OCI-M1 (cell line): Measurements from ENCODE around the gene TBC1D12.
"Not testable (repeated sequence)": the region's sequence is repeated elsewhere in the genome, so short reads cannot be mapped to it uniquely, and the experiment has no call there.

Source experiments
- DNase-seq: peaks from one replicate; lab custom pipeline; 2025; lab: John Stamatoyannopoulos, UW

Gene TBC1D12

DNA sequence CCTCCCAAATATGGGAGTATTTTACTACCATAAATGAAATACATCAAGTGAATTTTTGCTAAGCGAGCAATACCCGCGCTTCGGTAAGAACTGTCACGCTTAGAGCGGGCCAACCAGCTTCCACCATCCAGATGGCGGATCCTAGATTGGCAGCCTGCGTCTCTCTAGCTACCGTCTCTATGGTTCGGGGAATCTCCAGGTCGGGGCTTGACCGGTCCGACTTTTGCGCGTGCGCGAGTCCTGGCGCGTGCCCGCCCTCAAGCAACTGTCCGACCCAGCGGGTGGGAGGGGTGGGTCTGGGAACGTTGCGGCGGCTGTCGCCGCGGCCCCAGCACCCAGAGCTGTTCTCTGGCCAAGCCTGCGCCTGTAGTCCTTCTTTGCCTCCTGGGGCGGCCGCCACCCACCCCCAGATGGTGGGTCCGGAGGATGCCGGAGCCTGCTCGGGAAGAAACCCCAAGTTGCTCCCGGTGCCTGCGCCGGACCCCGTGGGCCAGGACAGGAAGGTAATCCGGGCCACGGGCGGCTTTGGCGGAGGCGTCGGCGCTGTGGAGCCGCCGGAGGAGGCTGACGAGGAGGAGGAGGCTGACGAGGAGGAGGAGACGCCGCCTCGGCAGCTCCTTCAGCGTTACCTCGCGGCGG, at the start of gene TBC1D12:
Gene TBC1D12, plus strand, starts transcription at position 338 of the 639 bp plus-strand sequence. Its CDS starts 73 bp downstream, at position 411.
- peak; percentile 99 for DNase-seq

DNA sequence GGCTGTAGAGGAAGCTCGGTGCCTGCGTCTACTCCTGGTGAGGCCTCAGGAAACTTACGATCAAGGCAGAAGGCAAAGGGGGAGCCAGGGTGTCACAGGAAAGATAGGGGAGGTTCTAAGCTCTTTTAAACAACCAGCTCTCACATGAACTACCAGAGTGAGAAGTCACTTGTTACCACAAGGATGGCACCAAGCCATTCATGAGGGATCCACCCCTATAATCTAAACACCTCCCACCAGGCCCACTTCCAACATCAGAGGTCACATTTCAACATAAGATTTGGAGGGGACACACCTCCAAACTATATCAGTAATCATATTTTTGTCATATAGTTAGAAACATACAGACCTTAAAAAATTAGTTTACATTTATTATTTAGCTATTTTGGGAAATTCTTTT, 49.0 kb upstream of the TBC1D12 start:
- DNase-seq = no peak

DNA sequence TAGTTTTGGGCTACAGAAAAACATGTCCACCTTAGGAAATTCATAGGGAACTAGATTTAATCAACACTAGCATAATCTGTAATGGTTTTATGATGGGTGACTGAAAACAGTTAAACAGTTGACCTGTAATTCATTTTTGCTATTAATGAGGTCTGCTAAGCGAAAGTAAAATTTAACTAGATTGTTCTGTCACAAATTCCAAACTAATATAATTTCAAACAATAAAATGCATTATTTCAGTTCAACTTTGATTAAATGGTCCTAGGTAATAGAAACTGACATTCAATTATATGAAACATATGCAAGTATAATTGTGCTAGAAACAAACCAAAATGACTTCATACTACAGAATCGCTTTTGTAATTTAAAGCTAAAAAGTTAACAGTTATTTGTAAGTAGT, 46.5 kb upstream of the TBC1D12 start:
- no peak for DNase-seq

- DNase-seq = no peak
These were observed 45.1 kb upstream of the TBC1D12 start for GRCh38 chr10:94357193-94357592.

DNA sequence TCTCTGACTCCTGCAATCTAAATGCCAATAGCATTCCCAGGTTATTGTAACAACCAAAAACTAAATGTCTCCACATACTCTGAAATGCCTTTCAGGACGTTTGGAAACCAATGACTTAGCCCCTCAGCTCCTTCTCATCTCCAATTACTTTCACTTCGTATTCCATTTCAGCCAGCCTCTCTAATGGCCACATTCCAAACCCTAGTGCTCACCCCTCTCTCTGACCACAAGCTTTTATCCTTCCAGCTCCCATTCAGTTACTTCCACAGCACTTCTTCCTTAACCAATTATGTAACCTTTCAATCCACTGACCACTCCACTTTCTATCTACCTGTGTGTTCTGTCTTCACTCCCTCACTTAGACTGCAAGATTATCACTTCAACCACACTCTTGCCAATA, 43.9 kb upstream of the TBC1D12 start:
- DNase-seq = no peak

GRCh38 chr10:94361171-94361794, 41.1 kb upstream of the TBC1D12 start:
- peak; percentile 63 for DNase-seq

DNA sequence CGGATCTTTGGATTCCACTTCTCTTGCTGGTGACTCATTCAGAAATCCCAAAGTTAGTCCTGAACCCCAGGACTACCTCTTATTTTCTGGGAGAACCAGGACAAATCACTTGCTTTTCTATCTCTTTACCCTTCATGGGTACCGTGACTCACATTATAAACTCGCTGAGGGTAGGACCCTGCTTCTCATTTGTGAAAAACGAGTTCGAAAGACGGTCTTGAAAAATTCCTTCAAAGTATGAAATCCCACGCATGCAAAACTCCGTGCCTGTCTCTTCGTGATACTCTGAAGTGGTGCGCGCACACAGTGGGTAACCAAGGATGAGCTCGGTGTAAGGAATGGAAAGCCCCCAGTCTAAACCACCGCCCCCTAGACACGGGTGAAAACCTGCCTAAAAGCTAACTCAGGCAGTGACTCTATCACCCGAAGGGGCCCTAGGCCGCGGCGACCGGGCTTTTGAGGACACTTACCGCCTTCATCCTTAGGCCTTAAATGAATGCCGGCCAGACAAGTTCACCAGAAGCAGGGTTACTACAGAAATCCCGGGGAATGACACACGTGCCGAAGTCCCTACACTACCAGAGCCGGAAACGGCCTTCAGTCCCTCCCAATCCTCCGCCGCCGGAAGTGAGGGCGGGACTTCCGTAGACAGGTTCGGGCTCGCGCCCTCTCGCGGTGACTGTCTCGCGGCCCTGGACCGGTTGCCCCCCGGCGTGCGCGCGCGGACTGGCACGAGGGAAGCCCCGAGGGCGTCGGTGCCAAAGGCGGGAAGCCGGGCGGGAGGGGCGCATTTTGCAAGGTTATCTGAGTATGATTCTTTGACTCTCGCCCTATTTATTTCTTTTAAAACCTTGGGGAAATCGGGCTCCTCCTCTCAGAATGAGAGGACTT, 39.7 kb upstream of the TBC1D12 start, which contains the start of gene NOC3L:
Gene NOC3L, minus strand, starts transcription at position 580 of the 891 bp plus-strand sequence. Its CDS starts 101 bp downstream, at position 479.
- DNase-seq = peak; percentile 98

GRCh38 chr10:94363251-94363565, 39.1 kb upstream of the TBC1D12 start:
- DNase-seq = no peak

DNA sequence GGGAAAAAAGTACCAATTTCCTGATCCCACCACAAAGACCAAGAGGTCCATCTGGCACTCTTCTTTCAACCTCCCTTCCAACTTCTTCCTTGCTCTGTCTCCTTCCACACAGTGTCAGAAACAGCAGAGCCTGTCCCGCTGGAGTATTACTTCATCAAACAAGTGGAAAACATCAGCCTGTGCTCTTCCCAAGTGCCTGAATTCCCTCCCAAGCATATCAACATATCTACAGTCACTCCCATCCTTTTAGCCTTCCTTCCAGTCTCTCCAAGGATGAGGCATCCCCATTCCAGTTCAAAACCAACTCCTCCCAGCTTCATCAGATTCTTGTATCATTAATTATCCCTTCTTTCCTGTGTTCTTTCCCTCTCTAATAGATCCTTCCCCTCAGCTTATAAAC, 37.9 kb upstream of the TBC1D12 start:
- DNase-seq = no peak

GRCh38 chr10:94366382-94366781, 36.0 kb upstream of the TBC1D12 start:
- DNase-seq = no peak

GRCh38 chr10:94370501-94370900, 31.8 kb upstream of the TBC1D12 start:
- no peak for DNase-seq

DNA sequence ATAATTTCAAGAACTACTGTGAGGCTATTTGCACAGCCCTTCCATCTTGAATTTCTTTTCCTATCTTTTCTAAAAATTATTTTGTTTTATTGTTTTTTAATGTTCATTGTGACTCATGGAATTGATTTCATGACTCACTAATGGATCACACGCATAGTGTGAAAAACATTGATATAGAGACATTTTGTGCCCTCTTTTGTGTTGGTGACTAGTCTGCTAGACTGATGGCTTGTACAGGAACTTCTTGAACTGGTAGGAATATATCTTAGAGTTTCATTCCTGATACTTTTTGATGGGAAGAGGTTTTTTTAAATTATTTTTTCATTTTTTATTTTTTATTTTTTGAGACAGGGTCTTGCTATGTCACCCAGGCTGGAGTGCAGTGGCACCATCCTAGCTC, 27.0 kb upstream of the TBC1D12 start:
- DNase-seq = no peak

DNA sequence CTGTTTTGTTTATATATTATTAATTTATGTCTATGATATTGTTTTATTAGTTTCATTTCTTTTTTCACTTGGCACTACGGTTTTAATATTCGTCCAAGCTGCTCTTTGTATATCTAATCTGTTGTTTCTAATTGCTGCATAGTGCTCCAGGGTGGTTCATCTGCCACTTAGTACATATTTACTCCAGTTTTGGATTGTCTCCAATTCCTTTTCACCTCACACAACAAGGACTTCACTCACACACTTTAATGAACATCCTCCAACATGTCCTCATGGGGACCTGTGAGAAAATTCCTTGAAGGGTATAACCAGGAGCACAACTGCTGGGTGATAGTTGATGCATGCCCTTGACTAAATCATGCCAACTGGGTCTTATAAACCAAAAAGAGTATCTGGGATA, 25.5 kb upstream of the TBC1D12 start:
- DNase-seq = no peak

GRCh38 chr10:94383530-94383929, 18.8 kb upstream of the TBC1D12 start:
- DNase-seq = no peak

GRCh38 chr10:94385733-94386132, 16.6 kb upstream of the TBC1D12 start:
- DNase-seq = not testable (repeated sequence)

DNA sequence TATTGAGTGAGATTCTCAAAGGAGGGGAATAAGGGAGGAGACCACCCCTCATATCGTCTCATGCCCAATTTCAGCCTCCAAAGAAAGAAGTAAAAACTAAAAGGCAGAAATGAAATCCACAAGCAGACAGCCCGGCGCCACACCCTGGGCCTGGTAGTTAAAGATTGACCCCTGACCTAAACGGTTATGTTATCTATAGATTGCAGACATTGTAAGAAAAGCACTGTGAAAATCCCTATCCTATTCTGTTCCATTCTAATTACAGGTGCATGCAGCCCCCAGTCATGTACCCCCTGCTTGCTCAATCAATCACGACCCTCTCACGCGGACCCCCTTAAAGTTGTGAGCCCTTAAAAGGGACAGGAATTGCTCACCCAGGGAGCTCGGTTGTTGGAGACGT, 10.2 kb upstream of the TBC1D12 start:
- DNase-seq = peak; percentile 55

GRCh38 chr10:94397549-94398370, 4.6 kb upstream of the TBC1D12 start:
- DNase-seq = peak; percentile 58

GRCh38 chr10:94398762-94399161, 3.6 kb upstream of the TBC1D12 start:
- no peak for DNase-seq

- peak; percentile 76 for DNase-seq
These were observed 570 bp downstream of the TBC1D12 start for GRCh38 chr10:94402843-94403379.

DNA sequence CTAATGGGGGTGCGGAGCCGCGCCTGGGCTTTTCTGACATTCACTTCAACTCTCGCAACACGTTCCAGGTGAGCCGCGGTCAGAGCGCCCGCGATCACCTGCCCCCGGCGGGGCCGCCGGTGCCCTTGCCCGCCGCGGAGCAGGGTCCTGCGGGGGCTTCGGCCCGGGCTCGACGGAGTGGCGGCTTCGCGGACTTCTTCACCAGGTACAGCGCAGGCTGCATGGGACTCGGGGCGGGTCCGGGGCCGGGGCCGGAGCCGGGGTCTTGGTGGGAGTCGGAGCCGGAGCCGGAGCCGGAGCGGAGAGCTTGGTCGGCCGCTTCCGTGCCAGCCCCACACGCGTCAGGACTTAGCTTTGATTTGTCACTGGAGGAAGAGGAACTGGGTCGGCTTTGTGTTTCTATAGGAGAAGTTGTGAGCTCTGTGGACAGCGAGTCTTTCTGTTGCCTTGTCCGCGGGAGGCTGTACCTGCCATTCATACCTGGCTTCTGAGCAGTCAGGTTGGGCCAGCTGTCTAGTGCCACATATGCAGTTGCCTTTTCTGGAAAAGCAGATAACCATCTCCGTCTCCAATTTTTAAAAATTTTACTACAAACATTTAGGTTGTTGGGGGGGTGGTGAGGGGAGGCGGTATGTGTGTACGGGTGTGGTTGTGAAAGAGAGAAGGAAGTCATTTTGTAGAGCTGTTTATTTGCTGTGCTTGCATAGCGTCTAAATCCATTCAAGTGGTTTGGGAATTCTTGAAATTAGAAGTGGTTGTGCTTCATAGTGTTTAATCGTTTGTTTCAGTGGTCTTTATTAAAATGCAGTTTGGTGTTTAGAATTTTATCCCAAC, 1.3 kb downstream of the TBC1D12 start:
- peak; percentile 87 for DNase-seq

- DNase-seq = peak; percentile 74
These were observed 3.1 kb downstream of the TBC1D12 start for GRCh38 chr10:94405406-94405805.
